HEK293T (cell line): ENCODE measurements around the gene DHX8.

Experiments
- ARNT ChIP-seq: fragments of 450-650 bp; IDR thresholded peaks from 2 replicates; pipeline ENCODE4 v1.6.1; 2017; ENCODE audit warnings: mild to moderate bottlenecking
- ELF4 ChIP-seq: fragments of 450-650 bp; IDR thresholded peaks from 2 replicates; pipeline ENCODE4 v1.6.1; 2017; ENCODE audit warnings: antibody characterized with exemption
- FOXA1 ChIP-seq: fragments of 450-650 bp; IDR thresholded peaks from 2 replicates; pipeline ENCODE4 v1.6.1; 2016; ENCODE audit warnings: mild to moderate bottlenecking
- FOXM1 ChIP-seq: fragments of 450-650 bp; IDR thresholded peaks from 2 replicates; pipeline ENCODE4 v1.6.1; 2017; ENCODE audit warnings: mild to moderate bottlenecking, borderline replicate concordance
- L3MBTL2 ChIP-seq: fragments of 450-650 bp; conservative IDR thresholded peaks from 2 replicates; pipeline ENCODE4 v1.6.1; 2016; ENCODE audit warnings: mild to moderate bottlenecking
- LEF1 ChIP-seq: fragments of 450-650 bp; IDR thresholded peaks from 2 replicates; pipeline ENCODE4 v1.6.1; 2017; ENCODE audit warnings: mild to moderate bottlenecking, borderline replicate concordance
- NFRKB ChIP-seq: fragments of 450-650 bp; IDR thresholded peaks from 2 replicates; pipeline ENCODE4 v1.6.1; 2016; ENCODE audit warnings: mild to moderate bottlenecking, moderate library complexity
- PKNOX1 ChIP-seq: fragments of 450-650 bp; IDR thresholded peaks from 2 replicates; pipeline ENCODE4 v1.6.1; 2016
- SP1 ChIP-seq: fragments of 450-650 bp; IDR thresholded peaks from 2 replicates; pipeline ENCODE4 v1.6.1; 2017
- SUZ12 ChIP-seq: fragments of 450-650 bp; IDR thresholded peaks from 2 replicates; pipeline ENCODE4 v1.6.1; 2016; ENCODE audit warnings: mild to moderate bottlenecking
- TARDBP ChIP-seq: fragments of 450-650 bp; IDR thresholded peaks from 2 replicates; pipeline ENCODE4 v1.6.1; 2016
- ZNF384 ChIP-seq: fragments of 450-650 bp; IDR thresholded peaks from 2 replicates; pipeline ENCODE4 v1.6.1; 2016

DNA sequence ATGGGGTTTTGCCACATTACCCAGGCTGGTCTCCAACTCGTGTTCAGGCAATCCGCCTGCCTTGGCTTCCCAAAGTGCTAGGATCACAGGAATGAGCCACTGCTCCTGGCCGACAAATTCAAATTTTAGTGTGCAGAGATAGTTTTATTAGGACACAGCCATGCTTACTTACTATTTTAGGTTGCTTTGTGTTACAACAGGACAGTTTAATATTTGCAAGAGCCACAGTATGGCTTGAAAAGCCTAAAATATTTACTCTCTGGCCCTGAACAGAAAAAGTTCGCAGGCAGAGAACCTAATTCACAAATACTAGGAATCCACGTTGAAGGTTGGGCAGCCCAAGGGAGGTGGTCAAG is 75.0 kb downstream of the DHX8 start:
- no peak for TF ChIP-seq SUZ12
- no peak for TF ChIP-seq FOXM1
- no peak for TF ChIP-seq SP1
- TF ChIP-seq L3MBTL2: no peak
- TF ChIP-seq NFRKB: no peak
- TF ChIP-seq ELF4: no peak
- no peak for TF ChIP-seq FOXA1
- TF ChIP-seq TARDBP: no peak
- no peak for TF ChIP-seq ARNT
- no peak for TF ChIP-seq ZNF384
- no peak for TF ChIP-seq LEF1
- TF ChIP-seq PKNOX1: no peak
